SU-DHL-6 (cell line): ENCODE measurements around the gene OSTC.
"Not testable (repeated sequence)": the region's sequence is repeated elsewhere in the genome, so short reads cannot be mapped to it uniquely, and the experiment has no call there.

Experiments used
- H2AFZ ChIP-seq: fragments of 200-600 bp; sonication (generic); 2 replicates; pipeline ENCODE4 v1.6.1; 2014; ENCODE audit warnings: low read depth, mild to moderate bottlenecking, moderate library complexity, mixed read lengths, antibody characterized with exemption, low read length; ENCODE audit not compliant: severe bottlenecking
- H3F3A ChIP-seq: fragments of 200-600 bp; shearing (Covaris generic); 2 replicates; pipeline ENCODE4 v1.6.0; 2016; ENCODE audit warnings: antibody characterized with exemption, mild to moderate bottlenecking; ENCODE audit not compliant: insufficient read depth
- H3K27ac ChIP-seq: fragments of 200-600 bp; sonication (generic); 2 replicates; pipeline ENCODE4 v1.5.1; 2016; ENCODE audit warnings: low read depth, mild to moderate bottlenecking, low read length, moderate library complexity, mixed read lengths
- H3K27me3 ChIP-seq: fragments of 200-600 bp; sonication (generic), shearing (Covaris generic); 2 replicates; pipeline ENCODE4 v1.6.0; 2014; ENCODE audit warnings: mild to moderate bottlenecking, low read length
- H3K36me3 ChIP-seq: fragments of 200-600 bp; sonication (generic); 2 replicates; pipeline ENCODE4 v1.6.1; 2014; ENCODE audit warnings: mild to moderate bottlenecking, low read length, mixed read lengths
- H3K4me2 ChIP-seq: fragments of 300-600, 200-600 bp; shearing (Covaris generic), sonication (generic); 2 replicates; pipeline ENCODE4 v1.6.0; 2014; ENCODE audit warnings: low read length, low read depth, mild to moderate bottlenecking; ENCODE audit not compliant: poor library complexity, severe bottlenecking
- H3K4me3 ChIP-seq: fragments of 200-600 bp; sonication (generic); 2 replicates; pipeline ENCODE4 v1.5.1; 2014; ENCODE audit warnings: antibody characterized with exemption, low read length, mild to moderate bottlenecking, mixed read lengths; ENCODE audit not compliant: insufficient read depth, poor library complexity, severe bottlenecking
- H3K79me2 ChIP-seq: fragments of 200-600 bp; sonication (generic); 2 replicates; pipeline ENCODE4 v1.6.1; 2014; ENCODE audit warnings: mild to moderate bottlenecking, low read length, moderate library complexity; ENCODE audit not compliant: insufficient read depth
- H3K9ac ChIP-seq: fragments of 200-600 bp; sonication (generic); 2 replicates; pipeline ENCODE4 v1.7.0; 2014; ENCODE audit warnings: mild to moderate bottlenecking, low read length
- H3K9me2 ChIP-seq: fragments of 200-600 bp; sonication (generic); replicated peaks from 2 replicates; pipeline ENCODE4 v1.6.1; 2014; ENCODE audit warnings: low read length; ENCODE audit not compliant: insufficient read depth
- H3K9me3 ChIP-seq: fragments of 200-600 bp; sonication (generic); 2 replicates; pipeline ENCODE4 v1.6.1; 2014; ENCODE audit warnings: low read length, mixed read lengths; ENCODE audit not compliant: insufficient read depth
- H4K20me1 ChIP-seq: fragments of 200-600 bp; sonication (generic); 2 replicates; pipeline ENCODE4 v1.6.1; 2014; ENCODE audit warnings: low read depth, mild to moderate bottlenecking, antibody characterized with exemption, low read length, moderate library complexity, mixed read lengths
- CTCF ChIP-seq: fragments of 200-600 bp; sonication (generic); IDR thresholded peaks from one replicate; pipeline ENCODE4 v1.5.1; 2017; ENCODE audit warnings: antibody characterized with exemption, mild to moderate bottlenecking, low read length, moderate library complexity; ENCODE audit not compliant: insufficient read depth, poor library complexity, severe bottlenecking
- EZH2phosphoT487 ChIP-seq: fragments of 200-600 bp; sonication (generic), shearing (Covaris generic); conservative IDR thresholded peaks from 2 replicates; pipeline ENCODE4 v1.6.1; 2018; ENCODE audit warnings: mild to moderate bottlenecking, antibody characterized with exemption, low read length, moderate library complexity, mixed read lengths

OSTC gene

GRCh38 chr4:108709234-108709633 is 58.8 kb downstream of the OSTC start:
- TF ChIP-seq CTCF (no peak), EZH2phosphoT487 (no peak)
- Histone ChIP-seq H3K9ac (no peak overlapping the region), H3F3A (no peaks in the 10 kb centered on the region), H3K4me2 (no peak overlapping the region), H3K36me3 (no peaks in the 10 kb centered on the region), H3K9me2 (no peaks in the 10 kb centered on the region), H3K27me3 (no peaks in the 10 kb centered on the region), H4K20me1 (no peaks in the 10 kb centered on the region), H2AFZ (no peak overlapping the region), H3K79me2 (no peaks in the 10 kb centered on the region), H3K9me3 (no peaks in the 10 kb centered on the region), H3K27ac (no peak overlapping the region), H3K4me3 (no peak overlapping the region)

- no peak overlapping the region for H3K27ac ChIP-seq
- H3K27me3 ChIP-seq = no peaks in the 10 kb centered on the region
- H3K36me3 ChIP-seq = no peaks in the 10 kb centered on the region
- TF ChIP-seq CTCF (no peak), EZH2phosphoT487 (no peak)
- H3F3A ChIP-seq = no peaks in the 10 kb centered on the region
- H2AFZ ChIP-seq = no peak overlapping the region
- no peaks in the 10 kb centered on the region for H4K20me1 ChIP-seq
- H3K4me3 ChIP-seq = no peak overlapping the region
- no peaks in the 10 kb centered on the region for H3K9me3 ChIP-seq
- H3K4me2 ChIP-seq = no peak overlapping the region
- H3K79me2 ChIP-seq = no peaks in the 10 kb centered on the region
- no peak overlapping the region for H3K9ac ChIP-seq
- no peaks in the 10 kb centered on the region for H3K9me2 ChIP-seq
These were observed 59.3 kb downstream of the OSTC start for GRCh38 chr4:108709722-108710121.

GRCh38 chr4:108710578-108710977 is 60.2 kb downstream of the OSTC start:
- H3K4me2 ChIP-seq, H3K4me3 ChIP-seq, H3K9me2 ChIP-seq, H3K9me3 ChIP-seq, H4K20me1 ChIP-seq, H3K9ac ChIP-seq, H3K79me2 ChIP-seq, H3F3A ChIP-seq, H3K27ac ChIP-seq, H3K27me3 ChIP-seq, H2AFZ ChIP-seq, H3K36me3 ChIP-seq: not testable (repeated sequence)

- H3K4me3 ChIP-seq = no peak overlapping the region
- H3F3A ChIP-seq = no peaks in the 10 kb centered on the region
- no peaks in the 10 kb centered on the region for H4K20me1 ChIP-seq
- no peak overlapping the region for H3K9ac ChIP-seq
- H3K27me3 ChIP-seq = no peaks in the 10 kb centered on the region
- H3K9me3 ChIP-seq = no peaks in the 10 kb centered on the region
- no peaks in the 10 kb centered on the region for H3K9me2 ChIP-seq
- no peaks in the 10 kb centered on the region for H3K36me3 ChIP-seq
- no peaks in the 10 kb centered on the region for H3K79me2 ChIP-seq
- H3K27ac ChIP-seq = no peak overlapping the region
- no peak overlapping the region for H2AFZ ChIP-seq
- TF ChIP-seq CTCF = no peak
- no peak overlapping the region for H3K4me2 ChIP-seq
These were observed 64.5 kb downstream of the OSTC start for GRCh38 chr4:108714880-108715279.
